ENCODE results near the gene ATIC.

DNA sequence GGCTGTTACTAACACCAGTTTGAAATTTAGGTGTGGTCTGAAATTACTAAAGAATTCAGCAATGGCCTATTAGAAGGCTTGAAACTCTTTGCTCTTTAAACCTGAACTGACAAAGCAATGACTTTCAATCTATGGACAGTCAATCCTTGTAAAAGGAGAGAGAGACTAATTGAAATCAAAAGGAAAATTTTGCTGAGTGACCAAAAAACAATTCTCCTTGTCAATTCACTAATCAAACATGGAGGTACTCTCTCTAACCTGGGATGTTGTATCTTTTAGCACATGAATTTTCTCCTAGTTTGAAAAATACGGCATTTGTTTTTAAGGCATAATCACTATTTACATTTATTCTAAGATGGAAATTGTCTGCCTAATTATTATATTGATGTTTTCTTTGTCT lies 49.6 kb upstream of the ATIC start:
- TF ChIP-seq CTCF (conservative IDR thresholded peaks at IDR 0.05 in 1 of 2, IDR thresholded peaks at IDR 0.05 in 1 of 2; ENCODE audit: low read depth in 1 of 2, low read length in 2 of 2) (no peak), EZH2 (IDR thresholded peaks at IDR 0.05; ENCODE audit: low read length, missing control alignments) (no peak)
